NCI-H2107 treated with DMSO at 0.1 percent for 48 hours (cell line): ENCODE measurements around the gene SNRPD3.
"Not testable (repeated sequence)": the region's sequence is repeated elsewhere in the genome, so short reads cannot be mapped to it uniquely, and the experiment has no call there.

Experiments used
- DNase-seq: peaks from one replicate; lab custom pipeline; 2025; ENCODE audit not compliant: unreplicated experiment; lab: John Stamatoyannopoulos, UW

Gene SNRPD3

DNA sequence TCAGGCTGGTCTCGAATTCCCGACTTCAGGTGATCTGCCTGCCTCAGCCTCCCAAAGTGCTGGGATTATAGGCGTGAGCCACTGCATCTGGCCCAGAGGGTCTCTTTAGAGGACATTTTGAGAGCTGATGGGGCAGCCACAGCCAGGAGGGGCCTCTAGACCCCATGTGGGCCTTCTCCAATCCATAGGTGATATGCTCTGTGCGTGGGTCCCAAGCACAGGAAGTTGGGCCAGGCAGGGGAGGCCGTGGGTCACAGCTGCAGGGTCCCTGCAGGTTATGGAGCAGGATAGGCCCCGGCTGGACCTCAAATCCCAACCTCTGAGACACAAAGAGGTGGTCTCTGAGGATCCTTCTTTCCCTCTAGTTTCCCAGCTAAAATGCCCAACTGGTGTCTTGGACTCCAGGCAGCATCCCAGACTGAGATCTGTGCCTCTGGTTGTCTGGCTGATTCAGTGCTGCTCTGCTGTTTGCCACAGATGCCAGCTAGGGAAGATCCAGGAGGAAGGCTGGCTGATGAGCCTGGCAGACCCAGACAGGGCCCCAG is 35.6 kb downstream of the SNRPD3 start:
- DNase-seq, result no peak

GRCh38 chr22:24592058-24592850 is 36.5 kb downstream of the SNRPD3 start:
- DNase-seq, result no peak

DNA sequence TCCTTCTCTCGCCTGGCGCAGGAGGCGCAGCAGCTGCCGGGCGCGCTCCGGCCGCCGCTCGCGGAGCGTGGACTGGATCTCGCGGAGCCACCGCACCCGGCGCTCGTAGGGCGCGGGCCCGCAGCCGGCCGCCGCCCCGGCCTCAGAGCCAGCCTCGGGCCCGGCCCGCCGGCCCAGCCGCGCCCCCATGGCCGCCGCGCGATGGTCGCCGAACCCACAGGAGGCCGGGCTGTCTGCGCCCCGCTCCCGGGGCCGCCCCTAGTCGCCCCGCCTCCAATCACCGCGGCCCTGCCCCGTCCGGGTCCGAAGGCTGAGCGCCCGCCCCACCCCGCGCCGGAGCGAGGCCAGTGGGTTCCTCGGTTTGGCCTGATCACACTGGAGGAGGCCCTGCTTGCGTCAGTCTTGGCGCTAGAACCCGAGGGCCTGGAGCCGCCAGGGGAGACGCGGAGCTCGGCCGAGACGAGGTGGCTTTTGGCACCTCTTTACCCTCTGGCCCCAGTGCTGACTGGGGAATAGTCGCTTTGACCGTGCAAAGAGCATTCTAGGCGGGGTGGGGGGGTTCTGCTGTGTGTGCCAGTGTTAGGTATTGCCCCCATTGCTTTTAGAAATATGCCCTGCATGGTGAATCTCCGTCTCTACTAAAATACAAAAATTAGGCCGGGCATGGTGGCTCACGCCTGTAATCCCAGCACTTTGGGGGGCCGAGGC is 37.2 kb downstream of the SNRPD3 start, which contains the start of gene LRRC75B:
Gene LRRC75B (minus strand): TSS at position 223 of the 708 bp plus-strand sequence. CDS start 34 bp downstream, at position 189.
- DNase-seq, result no peak

DNA sequence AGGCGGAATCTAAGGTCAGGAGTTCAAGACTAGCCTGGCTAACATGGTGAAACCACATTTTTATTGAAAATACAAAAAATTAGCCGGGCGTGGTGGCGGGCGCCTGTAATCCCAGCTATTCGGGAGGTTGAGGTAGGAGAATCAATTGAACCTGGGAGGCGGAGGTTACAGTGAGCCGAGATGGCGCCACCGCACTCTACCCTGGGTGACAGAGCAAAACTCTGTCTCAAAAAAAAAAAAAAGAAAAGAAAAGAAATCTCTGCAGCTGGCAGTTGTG is 37.7 kb downstream of the SNRPD3 start:
- DNase-seq, result not testable (repeated sequence)

GRCh38 chr22:24593836-24594568 is 38.2 kb downstream of the SNRPD3 start:
- DNase-seq, result no peak

GRCh38 chr22:24594569-24595120 is 38.8 kb downstream of the SNRPD3 start:
- no peak for DNase-seq

- DNase-seq, result no peak
Observed at GRCh38 chr22:24595228-24595627, 39.4 kb downstream of the SNRPD3 start.

- no peak for DNase-seq
Observed at GRCh38 chr22:24595863-24596262, 40.1 kb downstream of the SNRPD3 start.

DNA sequence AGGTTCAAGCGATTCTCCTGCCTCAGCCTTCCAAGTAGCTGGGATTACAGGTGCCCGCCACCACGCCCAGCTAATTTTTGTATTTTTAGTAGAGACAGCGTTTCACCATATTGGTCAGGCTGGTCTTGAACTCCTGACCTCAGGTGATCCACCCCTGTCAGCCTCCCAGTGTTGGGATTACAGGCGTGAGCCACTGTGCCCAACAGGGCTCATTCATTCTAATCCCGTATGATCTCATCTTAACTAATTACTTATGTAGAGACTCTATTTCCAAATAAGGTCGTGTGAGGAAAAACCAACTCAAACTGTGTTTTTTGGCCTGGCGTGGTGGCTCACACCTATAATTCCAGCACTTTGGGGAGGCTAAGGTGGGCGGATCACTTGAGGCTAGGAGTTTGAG is 41.3 kb downstream of the SNRPD3 start:
- not testable (repeated sequence) for DNase-seq

- no peak for DNase-seq
Observed at GRCh38 chr22:24599514-24599913, 43.7 kb downstream of the SNRPD3 start.

DNA sequence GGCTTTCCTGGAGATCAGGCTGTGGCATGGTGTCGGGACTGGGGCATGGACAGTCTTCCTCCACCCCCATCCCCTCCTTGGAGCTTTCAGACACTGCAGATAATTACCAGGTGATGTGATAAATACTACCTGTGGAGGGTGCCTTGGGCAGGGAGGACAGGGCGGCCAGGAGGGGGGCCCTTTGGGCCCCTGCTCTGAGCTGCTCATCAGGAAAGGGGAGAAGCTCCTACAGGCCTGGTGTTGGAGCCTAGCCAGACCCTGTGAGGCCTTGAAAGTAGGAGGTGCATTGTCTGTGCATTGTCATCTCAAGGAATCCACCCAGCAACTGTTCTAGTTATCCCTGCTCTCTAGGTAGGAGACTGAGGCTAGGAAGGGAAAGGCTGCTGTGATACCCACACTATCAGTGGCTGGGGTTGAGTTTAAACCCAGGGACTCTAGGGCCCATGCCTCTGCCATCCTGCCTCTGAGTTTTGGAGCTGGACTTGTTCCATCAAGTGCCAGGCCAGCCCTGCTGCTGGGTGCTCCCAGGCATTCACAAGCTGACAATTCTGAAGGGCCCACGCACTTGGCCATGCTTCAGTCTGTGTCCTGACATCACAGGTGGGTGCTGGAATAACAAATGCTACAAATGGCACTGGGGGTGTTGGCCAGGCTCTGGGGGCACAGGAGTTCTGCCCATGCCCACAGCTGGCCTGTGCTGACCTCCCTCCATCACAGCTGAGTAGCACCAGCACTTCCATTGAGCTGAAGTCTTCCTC is 44.3 kb downstream of the SNRPD3 start:
- not testable (repeated sequence) for DNase-seq

GRCh38 chr22:24601217-24602104 is 45.7 kb downstream of the SNRPD3 start:
- no peak for DNase-seq

DNA sequence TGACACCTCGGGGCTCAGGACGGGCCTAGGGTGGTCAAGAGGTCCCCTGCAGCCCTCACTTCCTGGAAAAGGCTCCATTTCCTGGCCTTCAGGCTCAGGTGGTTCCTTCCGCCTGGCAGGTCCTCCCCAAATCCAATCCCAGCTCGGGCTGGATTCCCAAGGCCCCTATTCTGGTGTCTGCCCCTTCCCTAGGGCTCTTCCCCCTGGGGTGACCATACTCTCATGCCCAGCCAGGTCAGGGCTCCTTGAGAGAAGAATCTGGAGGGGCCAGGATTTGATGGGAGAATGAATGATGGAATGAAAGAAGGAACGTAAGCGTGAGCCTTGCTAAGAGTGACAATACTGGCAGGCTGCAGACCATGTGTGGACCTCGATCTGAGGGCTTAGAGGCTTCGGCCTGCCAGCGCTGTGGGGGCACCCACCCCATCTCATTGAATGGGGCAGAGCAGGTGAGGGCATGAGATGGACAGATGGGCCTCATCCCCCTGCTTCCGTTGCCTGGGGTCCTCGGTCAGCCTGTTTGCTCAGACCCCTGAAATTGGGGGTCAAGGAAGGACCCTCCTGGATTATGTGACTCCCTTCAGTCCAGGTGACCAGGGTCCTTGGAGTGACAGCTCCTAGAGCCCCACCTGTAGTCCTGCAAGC is 46.4 kb downstream of the SNRPD3 start:
- DNase-seq, result not testable (repeated sequence)

GRCh38 chr22:24602847-24603769 is 47.3 kb downstream of the SNRPD3 start, which contains the start of gene GGT1:
TSS of gene GGT1 (plus strand) at chr22:24603193. CDS start at chr22:24611082, 7,889 bp downstream.
- not testable (repeated sequence) for DNase-seq

DNA sequence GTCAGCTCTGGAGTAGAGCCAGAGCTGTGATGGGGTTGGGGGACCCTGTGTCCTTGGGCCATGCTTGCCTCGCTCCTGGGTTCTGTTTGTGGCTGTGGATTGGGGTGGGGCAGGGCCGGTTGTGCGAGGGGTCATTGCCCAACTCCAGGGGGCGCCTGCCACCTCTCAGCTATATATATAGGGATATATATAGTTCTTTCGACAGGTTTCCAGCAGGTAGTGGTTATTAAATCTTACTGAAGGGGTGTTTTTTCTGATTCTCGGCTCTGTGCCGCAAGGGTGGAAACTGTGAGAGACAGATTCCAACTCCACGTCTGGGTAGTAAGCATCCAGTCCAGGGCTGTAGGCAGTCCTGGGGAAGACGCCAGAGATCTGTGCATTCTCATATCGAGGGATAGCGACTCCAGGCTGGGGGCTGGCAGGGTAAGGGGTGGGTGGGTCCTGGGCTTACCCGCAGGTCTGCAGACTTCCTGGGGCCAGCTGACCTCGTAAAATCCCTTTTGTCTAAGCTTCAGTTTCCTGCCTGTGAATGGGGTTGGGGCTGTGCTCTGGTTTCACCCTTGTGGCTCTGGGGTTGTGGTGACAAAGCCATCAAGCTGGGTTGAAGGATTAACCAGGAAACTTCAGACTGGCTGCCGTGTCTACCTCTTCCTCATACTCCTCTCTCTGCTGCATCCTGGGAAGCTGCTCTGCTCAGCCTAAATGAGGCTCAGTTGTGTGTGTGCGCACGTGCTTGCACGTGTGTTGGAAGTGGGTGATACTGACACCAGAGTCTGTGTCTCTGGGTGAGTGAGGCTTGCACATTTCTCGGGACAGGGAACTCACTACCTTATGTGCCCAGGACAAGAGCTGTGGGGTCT is 48.2 kb downstream of the SNRPD3 start:
- not testable (repeated sequence) for DNase-seq

DNA sequence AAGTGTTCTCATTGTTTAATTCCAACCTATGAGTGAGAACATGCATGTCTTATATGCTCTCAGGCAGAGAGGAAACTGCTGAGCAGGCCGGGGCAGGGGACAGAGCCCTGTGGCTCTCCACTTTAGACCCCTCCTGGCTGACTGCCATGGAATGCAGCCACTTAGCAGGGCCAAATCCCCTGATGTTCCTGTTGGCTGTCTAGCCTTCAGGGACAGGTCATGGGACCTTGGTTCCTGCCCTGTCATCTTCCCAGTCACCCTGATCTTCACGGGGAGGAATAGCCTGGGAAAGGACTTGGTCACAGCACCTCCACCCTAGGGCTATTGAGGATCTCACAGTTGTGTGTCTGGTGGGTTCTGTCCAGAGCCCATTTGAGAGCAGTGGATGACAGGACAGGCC is 50.5 kb downstream of the SNRPD3 start:
- DNase-seq, result not testable (repeated sequence)
